Duodenal mucosa (tissue), 2 donors: Measurements from ENCODE around the gene BACH2.
"Not testable (repeated sequence)": the region's sequence is repeated elsewhere in the genome, so short reads cannot be mapped to it uniquely, and the experiment has no call there.

Source experiments
- H3K27ac ChIP-seq: one replicate; pipeline ENCODE4 v1.7.0; 2013; ENCODE audit warnings: low read depth, low read length
- H3K27me3 ChIP-seq, 2 donors: one replicate each; pipeline ENCODE4 v1.7.0; 2013; ENCODE audit warnings: low read length in 2 of 2, control low read depth in 1 of 2; ENCODE audit not compliant: insufficient read depth in 2 of 2, control insufficient read depth in 1 of 2
- H3K36me3 ChIP-seq, 2 donors: one replicate each; pipeline ENCODE4 v1.7.0; 2013; ENCODE audit warnings: low read length in 2 of 2, control low read depth in 1 of 2; ENCODE audit not compliant: insufficient read depth in 2 of 2, control insufficient read depth in 1 of 2
- H3K4me1 ChIP-seq, 2 donors: one replicate each; pipeline ENCODE4 v1.7.0; 2013; ENCODE audit warnings: low read length in 2 of 2, control low read depth in 1 of 2; ENCODE audit not compliant: insufficient read depth in 2 of 2, control insufficient read depth in 1 of 2
- H3K4me3 ChIP-seq, 2 donors: one replicate each; pipeline ENCODE4 v1.7.0; 2013; ENCODE audit warnings: low read length in 2 of 2, low read depth in 1 of 2
- H3K9ac ChIP-seq, 2 donors: one replicate each; pipeline ENCODE4 v1.7.0; 2013; ENCODE audit warnings: low read length in 2 of 2, low read depth in 1 of 2
- H3K9me3 ChIP-seq, 2 donors: one replicate each; pipeline ENCODE4 v1.7.0; 2013; ENCODE audit warnings: low read length in 2 of 2, control low read depth in 1 of 2; ENCODE audit not compliant: control insufficient read depth in 1 of 2

The BACH2 gene

DNA sequence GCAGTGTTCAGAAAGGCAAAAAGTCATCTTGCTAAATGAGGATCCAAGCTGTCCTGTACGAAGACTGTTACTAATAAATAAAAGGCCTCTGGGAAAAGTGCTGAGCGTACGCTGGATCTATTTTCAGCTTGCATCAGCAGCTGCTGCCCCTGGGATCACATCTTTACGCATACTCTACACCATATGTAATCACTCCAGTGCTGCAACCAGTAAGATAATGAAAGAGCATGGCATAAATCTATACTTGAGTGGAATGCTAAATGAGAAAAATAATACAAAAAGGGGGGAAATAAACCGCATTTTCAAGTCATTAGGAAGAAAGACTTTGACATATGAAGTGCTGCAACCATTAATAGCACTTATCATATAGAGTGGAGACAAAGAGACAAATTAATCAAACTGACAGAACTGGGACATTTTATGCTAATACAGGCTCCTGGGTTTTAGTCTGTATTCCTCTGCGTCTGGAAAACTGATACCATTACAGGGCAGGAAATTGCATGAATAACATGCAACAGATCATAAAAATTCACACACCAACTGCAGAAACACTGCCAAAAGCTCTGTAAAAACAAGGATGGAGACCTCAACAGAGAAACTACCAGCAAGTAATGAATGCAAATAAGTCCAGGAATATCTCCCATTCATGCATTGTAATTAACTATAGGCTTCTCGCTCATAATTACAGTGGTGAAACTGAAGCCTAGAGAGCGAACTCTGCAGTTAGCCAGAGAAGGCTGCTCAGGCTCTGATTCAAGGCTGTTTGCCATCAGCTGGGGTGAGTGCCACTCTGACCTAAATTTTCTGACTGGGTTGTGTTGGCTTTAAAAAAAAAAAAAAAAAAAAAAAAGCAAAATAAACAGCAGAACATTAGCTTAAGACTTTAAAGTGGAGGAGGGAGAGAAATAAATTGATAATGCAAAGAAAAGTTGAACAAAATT is 318.6 kb downstream of the BACH2 start:
- no peak overlapping the region for H3K4me3 ChIP-seq
- H3K9ac ChIP-seq, result no peak overlapping the region
- no peaks in the 10 kb centered on the region for H3K4me1 ChIP-seq
- no peak overlapping the region for H3K27ac ChIP-seq
- no peaks in the 10 kb centered on the region for H3K36me3 ChIP-seq
- no peaks in the 10 kb centered on the region for H3K9me3 ChIP-seq
- no peaks in the 10 kb centered on the region for H3K27me3 ChIP-seq

DNA sequence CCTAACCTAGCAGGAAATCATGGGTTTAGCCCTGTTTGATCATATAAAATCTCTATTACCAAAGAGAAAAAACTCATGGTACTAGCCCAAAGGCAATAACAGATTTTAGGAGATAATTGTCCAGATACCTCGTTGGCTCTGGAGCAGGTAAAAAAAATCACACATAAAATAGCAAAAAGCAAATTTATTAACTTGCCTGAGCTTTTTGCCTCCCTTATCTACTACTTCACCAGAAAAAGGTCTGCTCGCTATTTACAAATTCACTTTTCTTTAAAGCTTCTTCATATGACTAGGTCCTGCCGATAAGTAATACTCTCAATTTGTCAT is 320.0 kb downstream of the BACH2 start:
- Histone ChIP-seq H3K9me3 (no peaks in the 10 kb centered on the region), H3K4me1 (no peaks in the 10 kb centered on the region), H3K36me3 (no peaks in the 10 kb centered on the region), H3K4me3 (no peak overlapping the region), H3K27me3 (no peaks in the 10 kb centered on the region), H3K9ac (no peak overlapping the region), H3K27ac (no peak overlapping the region)

DNA sequence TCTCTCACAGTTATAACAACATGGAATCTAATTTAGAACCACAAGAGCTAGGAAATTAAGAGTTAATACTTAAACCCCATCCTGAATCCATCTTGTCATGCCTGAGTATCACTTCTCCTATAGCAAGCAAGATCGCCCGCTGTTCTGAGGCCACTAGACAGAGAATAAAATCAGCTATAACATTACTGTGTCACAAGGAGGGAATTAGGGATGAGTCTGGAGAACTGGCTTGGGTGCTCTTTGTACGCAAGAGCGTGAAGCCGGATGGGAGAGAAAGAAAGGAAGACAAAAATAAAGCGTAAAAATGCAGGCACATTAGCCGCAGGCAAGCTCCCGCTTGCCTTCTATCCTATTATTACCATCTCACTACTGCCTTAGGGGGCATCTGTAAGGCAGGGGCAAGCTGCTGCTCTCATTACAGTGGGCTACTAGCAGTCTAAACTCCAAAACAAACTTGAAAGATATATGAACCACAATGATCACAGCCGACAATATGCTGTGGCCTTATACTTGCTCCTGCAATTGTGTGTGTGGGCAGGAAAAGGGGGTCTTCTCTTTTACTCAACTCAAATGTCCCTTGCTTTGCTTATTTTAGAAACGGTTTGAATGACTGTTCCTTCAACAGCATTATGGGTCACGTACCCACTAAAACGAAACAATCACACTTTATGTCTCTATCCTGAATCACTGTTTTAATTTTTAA is 320.5 kb downstream of the BACH2 start:
- Histone ChIP-seq H3K36me3 (no peaks in the 10 kb centered on the region), H3K4me3 (no peak overlapping the region), H3K27ac (no peak overlapping the region), H3K4me1 (no peaks in the 10 kb centered on the region), H3K27me3 (no peaks in the 10 kb centered on the region), H3K9ac (no peak overlapping the region), H3K9me3 (no peaks in the 10 kb centered on the region)

GRCh38 chr6:89975366-89975765 is 321.3 kb downstream of the BACH2 start:
- Histone ChIP-seq H3K27ac (no peak overlapping the region), H3K4me3 (no peak overlapping the region), H3K4me1 (no peaks in the 10 kb centered on the region), H3K27me3 (no peaks in the 10 kb centered on the region), H3K36me3 (no peaks in the 10 kb centered on the region), H3K9me3 (no peaks in the 10 kb centered on the region), H3K9ac (no peak overlapping the region)

DNA sequence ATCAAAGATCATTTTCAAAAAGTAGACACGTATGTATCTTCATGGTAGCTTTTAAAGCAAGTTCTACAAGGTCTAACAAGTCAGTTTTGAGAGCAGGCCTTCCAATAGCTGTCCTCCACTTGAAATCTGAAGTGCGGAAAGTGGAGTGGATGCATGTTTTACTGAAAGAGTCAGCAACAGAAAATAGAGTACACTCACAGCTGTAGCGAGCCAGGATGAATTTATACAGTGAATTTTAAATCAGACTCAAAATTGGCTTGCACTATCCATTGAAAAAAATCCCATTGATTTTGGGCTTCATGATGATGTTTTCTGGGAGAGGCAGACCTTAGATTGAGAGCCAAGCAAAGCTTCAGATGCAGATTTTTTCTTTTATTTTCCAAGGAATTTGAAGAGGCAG is 321.8 kb downstream of the BACH2 start:
- H3K9ac ChIP-seq, result no peak overlapping the region
- no peaks in the 10 kb centered on the region for H3K27me3 ChIP-seq
- H3K36me3 ChIP-seq, result no peaks in the 10 kb centered on the region
- H3K4me3 ChIP-seq, result no peak overlapping the region
- no peak overlapping the region for H3K27ac ChIP-seq
- H3K4me1 ChIP-seq, result no peaks in the 10 kb centered on the region
- no peaks in the 10 kb centered on the region for H3K9me3 ChIP-seq

DNA sequence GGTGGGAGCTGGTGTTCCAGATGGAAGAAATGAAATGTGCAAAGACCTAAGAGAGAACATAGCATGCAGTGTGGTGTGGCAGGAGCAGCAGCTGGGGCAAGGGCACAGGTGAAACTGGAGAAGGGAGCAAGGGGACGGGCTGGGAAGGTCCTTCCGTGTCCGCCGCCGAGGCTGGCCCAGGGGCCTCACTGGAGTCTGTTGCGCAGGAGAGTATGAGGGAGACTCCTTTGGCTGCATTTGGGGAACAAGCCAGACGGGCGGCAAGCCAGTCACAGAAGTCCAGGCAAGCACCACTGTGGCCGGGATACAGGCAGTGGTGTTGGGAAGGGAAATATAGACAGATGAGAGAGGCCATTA is 324.6 kb downstream of the BACH2 start:
- H3K27me3 ChIP-seq, result no peaks in the 10 kb centered on the region
- H3K9ac ChIP-seq, result no peak overlapping the region
- H3K27ac ChIP-seq, result no peak overlapping the region
- no peaks in the 10 kb centered on the region for H3K9me3 ChIP-seq
- H3K36me3 ChIP-seq, result no peaks in the 10 kb centered on the region
- H3K4me3 ChIP-seq, result no peak overlapping the region
- H3K4me1 ChIP-seq, result no peaks in the 10 kb centered on the region

- not testable (repeated sequence) for H3K27me3 ChIP-seq, H3K4me3 ChIP-seq, H3K9ac ChIP-seq, H3K27ac ChIP-seq, H3K36me3 ChIP-seq, H3K4me1 ChIP-seq, H3K9me3 ChIP-seq
Observed at GRCh38 chr6:89971338-89972024, 325.2 kb downstream of the BACH2 start.

- Histone ChIP-seq H3K9ac (no peak overlapping the region), H3K27me3 (no peaks in the 10 kb centered on the region)
Observed at GRCh38 chr6:89970609-89971337, 325.9 kb downstream of the BACH2 start.

GRCh38 chr6:89970072-89970471 is 326.6 kb downstream of the BACH2 start:
- Histone ChIP-seq H3K27ac (no peak overlapping the region), H3K4me3 (no peak overlapping the region), H3K27me3 (no peaks in the 10 kb centered on the region), H3K9ac (no peak overlapping the region), H3K4me1 (no peaks in the 10 kb centered on the region), H3K36me3 (no peaks in the 10 kb centered on the region), H3K9me3 (no peaks in the 10 kb centered on the region)

More at GRCh38 chr6:89970609-89971337, 325.9 kb downstream of the BACH2 start:
- H3K9me3 ChIP-seq, result no peaks in the 10 kb centered on the region
- no peaks in the 10 kb centered on the region for H3K36me3 ChIP-seq
- H3K4me3 ChIP-seq, result no peak overlapping the region
- no peak overlapping the region for H3K27ac ChIP-seq
- H3K4me1 ChIP-seq, result no peaks in the 10 kb centered on the region

- Histone ChIP-seq H3K27me3 (no peaks in the 10 kb centered on the region), H3K9ac (no peak overlapping the region), H3K27ac (no peak overlapping the region), H3K36me3 (no peaks in the 10 kb centered on the region), H3K4me1 (no peaks in the 10 kb centered on the region), H3K4me3 (no peak overlapping the region), H3K9me3 (no peaks in the 10 kb centered on the region)
Observed at GRCh38 chr6:89966913-89967312, 329.7 kb downstream of the BACH2 start.
